A549 (cell line): ENCODE results near the gene REPS2. TPM values are rescaled to one million over a fixed set of nuclear protein-coding genes. Genes with fewer than 3 reads are reported as not detected.

ENCODE experiments used
- ATAC-seq, 2 experiments: fragments of 200-7000 bp in 1 of 2; fragments of >200 bp in 1 of 2; cut with Nextera tagmentation in 1 of 2; cut with Tn5 transposase in 1 of 2; 3 replicates each; pipeline versions ENCODE4 v1.8.0 to v1.9.1; 2018 to 2020; ENCODE audit warnings: mild to moderate bottlenecking in 1 of 2, moderate library complexity in 1 of 2
- CTCF ChIA-PET: fragments of 300-600 bp; sonication (Branson Sonifier 250); formaldehyde crosslinking; extraction: SDS; loops from one replicate; lab custom pipeline; 2021; ENCODE audit warnings: antibody characterized with exemption, inconsistent platforms; lab: Yijun Ruan, JAX
- POLR2A ChIA-PET: fragments of 350-600 bp; formaldehyde crosslinking; extraction: SDS; loops from one replicate; lab custom pipeline; 2021; ENCODE audit warnings: antibody characterized with exemption, inconsistent platforms; lab: Yijun Ruan, JAX
- DNase-seq, 2 experiments: peaks; one replicate each; pipeline versions ENCODE4 v3.0.0 to v3.0.0-alpha.2; 2011 to 2016; ENCODE audit warnings: low read depth in 1 of 2, low spot score in 1 of 2
- FAIRE-seq: peaks from 2 replicates; lab custom pipeline; 2011; peaks lifted over from hg19 to GRCh38; lab: Jason Lieb, UNC
- H3K27ac ChIP-seq, 2 experiments: fragments of >200 bp; sonication (Bioruptor Twin); formaldehyde crosslinking; 3 replicates each; pipeline ENCODE4 v1.5.1; 2016 to 2017
- H3K4me1 ChIP-seq: fragments of >200 bp; sonication (Bioruptor Twin); formaldehyde crosslinking; 3 replicates; pipeline ENCODE4 v1.6.1; 2016
- H3K4me2 ChIP-seq: fragments of >200 bp; sonication (Bioruptor Twin); formaldehyde crosslinking; 3 replicates; pipeline ENCODE4 v1.6.1; 2016
- H3K4me3 ChIP-seq: fragments of >200 bp; sonication (Bioruptor Twin); formaldehyde crosslinking; 3 replicates; pipeline ENCODE4 v1.5.1; 2016
- H3K9me3 ChIP-seq: fragments of >200 bp; sonication (Bioruptor Twin); formaldehyde crosslinking; 3 replicates; pipeline ENCODE4 v1.6.1; 2016
- BHLHE40 ChIP-seq: IDR thresholded peaks from 2 replicates; pipeline ENCODE4 v1.6.1; 2012; ENCODE audit warnings: low read depth, low read length, inconsistent platforms
- CBX2 ChIP-seq: fragments of 200-600 bp; sonication (generic); IDR thresholded peaks from 2 replicates; pipeline ENCODE4 v1.6.1; 2016; ENCODE audit warnings: low read depth, mild to moderate bottlenecking, borderline replicate concordance
- CEBPB ChIP-seq, 2 experiments: fragments of >200 bp in 1 of 2; sonication (Bioruptor Twin) in 1 of 2; formaldehyde crosslinking in 1 of 2; IDR thresholded peaks; 2 replicates each; pipeline ENCODE4 v1.6.1; 2012 to 2016
- CHD2 ChIP-seq: fragments of 150-350 bp; IDR thresholded peaks from 2 replicates; pipeline ENCODE4 v1.6.1; 2014; ENCODE audit warnings: low read length; ENCODE audit not compliant: partially characterized antibody
- EHF ChIP-seq: fragments of 250-450 bp; sonication (Bioruptor Pico); IDR thresholded peaks from 2 replicates; pipeline ENCODE4 v1.5.0; 2020; ENCODE audit warnings: mild to moderate bottlenecking
- EHMT2 ChIP-seq: fragments of 200-600 bp; sonication (generic); IDR thresholded peaks from 2 replicates; pipeline ENCODE4 v1.6.1; 2016; ENCODE audit warnings: antibody characterized with exemption, low read depth, mild to moderate bottlenecking, moderate library complexity
- EP300 ChIP-seq, 2 experiments: fragments of >200 bp; sonication (Bioruptor Twin); formaldehyde crosslinking; IDR thresholded peaks; 2 replicates in 1 of 2; 3 replicates in 1 of 2; pipeline ENCODE4 v1.6.1; 2016 to 2017
- ESRRA ChIP-seq: fragments of 150-350 bp; IDR thresholded peaks from 2 replicates; pipeline ENCODE4 v1.6.1; 2014; ENCODE audit warnings: mild to moderate bottlenecking, low read length, borderline replicate concordance
- FOSB ChIP-seq: fragments of 250-450 bp; sonication (Bioruptor Pico); IDR thresholded peaks from 2 replicates; pipeline ENCODE4 v1.5.0; 2020; ENCODE audit warnings: mild to moderate bottlenecking, moderate library complexity
- GATA3 ChIP-seq: IDR thresholded peaks from 2 replicates; pipeline ENCODE4 v1.6.1; 2012; ENCODE audit warnings: borderline replicate concordance
- JUN ChIP-seq, 2 experiments: fragments of >200 bp; sonication (Bioruptor Twin); formaldehyde crosslinking; IDR thresholded peaks; 2 replicates in 1 of 2; 3 replicates in 1 of 2; pipeline ENCODE4 v1.6.1; 2016 to 2017
- NFE2L2 ChIP-seq: fragments of 150-350 bp; conservative IDR thresholded peaks from 2 replicates; pipeline ENCODE4 v1.6.1; 2014; ENCODE audit warnings: low read length
- RAD21 ChIP-seq, 2 experiments: fragments of >200 bp in 1 of 2; sonication (Bioruptor Twin) in 1 of 2; formaldehyde crosslinking in 1 of 2; IDR thresholded peaks in 1 of 2; conservative IDR thresholded peaks in 1 of 2; 2 replicates in 1 of 2; 3 replicates in 1 of 2; pipeline ENCODE4 v1.6.1; 2012 to 2018; ENCODE audit warnings: inconsistent platforms in 1 of 2
- RFX5 ChIP-seq: fragments of 450-650 bp; IDR thresholded peaks from 2 replicates; pipeline ENCODE4 v1.7.1; 2014; ENCODE audit warnings: antibody characterized with exemption, mild to moderate bottlenecking, moderate library complexity
- SMC3 ChIP-seq: fragments of >200 bp; sonication (Bioruptor Twin); formaldehyde crosslinking; IDR thresholded peaks from 3 replicates; pipeline ENCODE4 v1.6.1; 2018; ENCODE audit warnings: inconsistent platforms
- TFCP2L1 ChIP-seq: fragments of 250-450 bp; sonication (Bioruptor Pico); IDR thresholded peaks from 2 replicates; pipeline ENCODE4 v1.5.0; 2021; ENCODE audit warnings: mild to moderate bottlenecking
- ZC3H11A ChIP-seq: fragments of 450-650 bp; IDR thresholded peaks from 2 replicates; pipeline ENCODE4 v1.6.1; 2014; ENCODE audit warnings: antibody characterized with exemption, mild to moderate bottlenecking
- ZFP36 ChIP-seq: fragments of 450-650 bp; IDR thresholded peaks from 2 replicates; pipeline ENCODE4 v1.6.1; 2014; ENCODE audit warnings: borderline replicate concordance; ENCODE audit not compliant: partially characterized antibody
- ZNF302 ChIP-seq: fragments of 250-450 bp; sonication (Bioruptor Pico); IDR thresholded peaks from 2 replicates; pipeline ENCODE4 v1.9.0; 2021; ENCODE audit warnings: inconsistent platforms, mild to moderate bottlenecking, moderate library complexity
- ZSCAN20 ChIP-seq: fragments of 250-450 bp; sonication (Bioruptor Pico); IDR thresholded peaks from 2 replicates; pipeline ENCODE4 v1.8.0; 2022; ENCODE audit warnings: mild to moderate bottlenecking, moderate library complexity
- WGBS: methylation state at CpG from one replicate; pipeline ENCODE4 v1.1.6; 2017; ENCODE audit errors: missing lambda C conversion rate; 5-methylcytosine and 5-hydroxymethylcytosine counted together
- polyA plus RNA-seq, 4 experiments: library from polyadenylated mRNA; depleted of rRNA in 3 of 4; stranded (reverse); fragments of >200 nt; fragmentation: RNase III in 1 of 4; extraction: RNeasy Plus Mini Kit Qiagen cat#74134 plus additional on column Dnase treatment in 1 of 4; gene quantifications; 2 replicates in 3 of 4; 3 replicates in 1 of 4; pipeline ENCODE4 v1.2.3, GENCODE V29; 2011 to 2017
- TF ChIP-seq, protein P1 (sequence below): fragments of >200 bp; sonication (Bioruptor Twin); formaldehyde crosslinking; IDR thresholded peaks from 3 replicates; pipeline ENCODE4 v1.5.1; 2016
- TF ChIP-seq, protein P2 (sequence below): fragments of >200 bp; sonication (Bioruptor Twin); formaldehyde crosslinking; IDR thresholded peaks from 3 replicates; pipeline ENCODE4 v1.6.1; 2016
- TF ChIP-seq, protein P3 (sequence below): fragments of 250-450 bp; sonication (Bioruptor Pico); IDR thresholded peaks from 2 replicates; pipeline ENCODE4 v1.5.0; 2020; ENCODE audit warnings: low read depth, mild to moderate bottlenecking, moderate library complexity

REPS2 gene
- polyA plus RNA-seq, 2 of the 4 experiments (the other 2 are of a cell fraction) = 0.17 to 0.76 TPM

DNA sequence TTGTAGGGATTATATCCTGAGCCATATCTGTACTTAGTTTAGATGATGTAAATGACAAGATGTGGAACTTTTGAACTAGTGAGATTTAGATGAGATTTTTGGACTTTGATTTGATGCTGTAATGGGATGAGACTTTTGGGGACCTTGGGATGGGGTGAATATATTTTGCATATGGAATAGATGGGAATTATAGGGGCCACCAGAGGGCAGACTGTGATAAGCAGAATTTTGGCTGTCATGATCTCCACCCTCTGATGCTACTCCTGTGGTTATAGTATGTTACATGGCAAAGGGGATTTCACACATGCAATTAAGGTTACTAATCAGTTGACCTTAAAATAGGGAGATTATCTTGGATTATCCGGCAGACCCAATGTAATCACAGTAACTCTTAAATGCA, 214.5 kb downstream of the REPS2 start:
- FAIRE-seq (peak; percentile 36), ATAC-seq (no peak)
- POLR2A ChIA-PET = no interaction called here
- Histone ChIP-seq H3K4me2 (no peak overlapping the region), H3K4me3 (no peak overlapping the region), H3K4me1 (no peaks in the 10 kb centered on the region)
- TF ChIP-seq, protein P1, sequence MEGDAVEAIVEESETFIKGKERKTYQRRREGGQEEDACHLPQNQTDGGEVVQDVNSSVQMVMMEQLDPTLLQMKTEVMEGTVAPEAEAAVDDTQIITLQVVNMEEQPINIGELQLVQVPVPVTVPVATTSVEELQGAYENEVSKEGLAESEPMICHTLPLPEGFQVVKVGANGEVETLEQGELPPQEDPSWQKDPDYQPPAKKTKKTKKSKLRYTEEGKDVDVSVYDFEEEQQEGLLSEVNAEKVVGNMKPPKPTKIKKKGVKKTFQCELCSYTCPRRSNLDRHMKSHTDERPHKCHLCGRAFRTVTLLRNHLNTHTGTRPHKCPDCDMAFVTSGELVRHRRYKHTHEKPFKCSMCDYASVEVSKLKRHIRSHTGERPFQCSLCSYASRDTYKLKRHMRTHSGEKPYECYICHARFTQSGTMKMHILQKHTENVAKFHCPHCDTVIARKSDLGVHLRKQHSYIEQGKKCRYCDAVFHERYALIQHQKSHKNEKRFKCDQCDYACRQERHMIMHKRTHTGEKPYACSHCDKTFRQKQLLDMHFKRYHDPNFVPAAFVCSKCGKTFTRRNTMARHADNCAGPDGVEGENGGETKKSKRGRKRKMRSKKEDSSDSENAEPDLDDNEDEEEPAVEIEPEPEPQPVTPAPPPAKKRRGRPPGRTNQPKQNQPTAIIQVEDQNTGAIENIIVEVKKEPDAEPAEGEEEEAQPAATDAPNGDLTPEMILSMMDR = peak; percentile 41
- TF ChIP-seq NFE2L2 (no peak), SMC3 (peak; percentile 39; the same call in 2 of the 3 replicates), RAD21 (conservative IDR thresholded peaks at IDR 0.05 in 1 of 2, IDR thresholded peaks at IDR 0.05 in 1 of 2) (peak; percentile 54 to 66), EHMT2 (no peak), EP300 (IDR thresholded peaks at IDR 0.05) (no peak), FOSB (no peak), JUN (IDR thresholded peaks at IDR 0.05) (no peak)
- TF ChIP-seq, all 56 proteins: peak for 3
- CTCF ChIA-PET = interaction anchor here (1.1 to 1.6 kb wide), 2 partner anchors 81 to 529 kb away, joined by 3 read pairs; no protein-coding TSS in a partner anchor
- WGBS = 5% methylated on average over 1 of the region's 1 CpG
- Histone ChIP-seq H3K27ac (no peak overlapping the region), H3K9me3 (peaks cover 5% of the 10 kb centered on the region)
- peak; percentile 11 to 19 for DNase-seq

DNA sequence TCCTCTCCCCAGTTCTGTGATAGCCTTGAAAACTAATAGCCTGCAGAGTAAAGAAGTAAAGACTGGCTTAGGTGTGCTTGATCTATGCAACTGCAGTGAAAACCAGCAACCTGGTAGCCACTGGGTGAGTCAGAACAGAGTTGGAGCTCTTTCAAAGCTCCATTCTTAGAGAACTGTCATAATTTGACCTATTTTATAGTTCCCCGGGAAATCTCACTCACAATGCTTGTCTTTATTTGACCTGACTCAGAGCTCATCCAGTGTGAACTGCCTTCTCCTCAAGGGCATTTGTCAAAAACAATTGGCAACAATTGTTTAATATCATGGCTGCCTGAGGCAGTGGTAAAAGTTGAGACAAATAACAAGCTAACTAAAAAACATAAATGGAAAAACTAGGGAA, 215.5 kb downstream of the REPS2 start:
- Histone ChIP-seq H3K27ac (no peak overlapping the region), H3K4me1 (no peaks in the 10 kb centered on the region), H3K4me2 (no peak overlapping the region), H3K9me3 (peaks cover 5% of the 10 kb centered on the region), H3K4me3 (no peak overlapping the region)
- no peak for TF ChIP-seq SMC3
- TF ChIP-seq ZSCAN20 (CRISPR knock-in tag) = no peak
- TF ChIP-seq, protein P2, sequence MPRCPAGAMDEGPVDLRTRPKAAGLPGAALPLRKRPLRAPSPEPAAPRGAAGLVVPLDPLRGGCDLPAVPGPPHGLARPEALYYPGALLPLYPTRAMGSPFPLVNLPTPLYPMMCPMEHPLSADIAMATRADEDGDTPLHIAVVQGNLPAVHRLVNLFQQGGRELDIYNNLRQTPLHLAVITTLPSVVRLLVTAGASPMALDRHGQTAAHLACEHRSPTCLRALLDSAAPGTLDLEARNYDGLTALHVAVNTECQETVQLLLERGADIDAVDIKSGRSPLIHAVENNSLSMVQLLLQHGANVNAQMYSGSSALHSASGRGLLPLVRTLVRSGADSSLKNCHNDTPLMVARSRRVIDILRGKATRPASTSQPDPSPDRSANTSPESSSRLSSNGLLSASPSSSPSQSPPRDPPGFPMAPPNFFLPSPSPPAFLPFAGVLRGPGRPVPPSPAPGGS = no peak
- TF ChIP-seq RAD21 (conservative IDR thresholded peaks at IDR 0.05 in 1 of 2, IDR thresholded peaks at IDR 0.05 in 1 of 2) = no peak
- TF ChIP-seq ESRRA = no peak
- ATAC-seq (no peak), FAIRE-seq (no peak), DNase-seq (no peak)
- 42% methylated on average over 1 of the region's 1 CpG for WGBS
- CTCF ChIA-PET = interaction anchor here (1.0 to 1.2 kb wide), 2 partner anchors 10 to 80 kb away, joined by 3 to 5 read pairs; no protein-coding TSS in a partner anchor
- POLR2A ChIA-PET = no interaction called here

DNA sequence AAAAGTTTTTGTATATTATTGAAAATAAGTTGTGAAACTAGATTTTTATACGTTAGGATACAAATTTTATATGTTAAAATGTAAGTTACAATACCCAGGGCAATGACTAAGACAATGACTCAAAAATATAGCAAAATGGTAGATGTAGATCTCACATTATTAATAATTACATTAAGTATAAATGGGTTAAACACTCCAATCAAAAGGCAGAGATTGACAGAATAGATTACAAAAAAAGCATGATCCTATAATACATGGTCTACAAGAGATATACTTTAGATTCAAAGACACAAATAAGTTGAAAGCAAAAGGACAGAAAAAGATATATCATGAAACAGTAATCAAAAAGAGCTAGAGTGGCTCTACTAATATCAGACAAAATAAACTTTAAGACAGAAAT, 217.6 kb downstream of the REPS2 start:
- ATAC-seq (no peak), DNase-seq (no peak), FAIRE-seq (peak; percentile 43)
- H3K4me3 ChIP-seq = no peak overlapping the region
- ChIA-PET POLR2A (no interaction called here), CTCF (no interaction called here)
- no peak overlapping the region for H3K4me2 ChIP-seq
- H3K4me1 ChIP-seq = no peaks in the 10 kb centered on the region
- H3K27ac ChIP-seq = no peak overlapping the region
- WGBS = 0% methylated on average over 1 of the region's 1 CpG
- no peak for TF ChIP-seq RFX5
- no peak for TF ChIP-seq CEBPB (IDR thresholded peaks at IDR 0.05)
- no peak for TF ChIP-seq CBX2
- TF ChIP-seq EP300 (IDR thresholded peaks at IDR 0.05) = no peak
- no peak for TF ChIP-seq ZNF302 (CRISPR knock-in tag)
- no peak for TF ChIP-seq CHD2
- TF ChIP-seq ZFP36 = no peak
- TF ChIP-seq ZC3H11A = no peak
- no peak for TF ChIP-seq GATA3
- TF ChIP-seq EHF (CRISPR knock-in tag) = no peak
- no peak for TF ChIP-seq BHLHE40
- TF ChIP-seq, protein P3, sequence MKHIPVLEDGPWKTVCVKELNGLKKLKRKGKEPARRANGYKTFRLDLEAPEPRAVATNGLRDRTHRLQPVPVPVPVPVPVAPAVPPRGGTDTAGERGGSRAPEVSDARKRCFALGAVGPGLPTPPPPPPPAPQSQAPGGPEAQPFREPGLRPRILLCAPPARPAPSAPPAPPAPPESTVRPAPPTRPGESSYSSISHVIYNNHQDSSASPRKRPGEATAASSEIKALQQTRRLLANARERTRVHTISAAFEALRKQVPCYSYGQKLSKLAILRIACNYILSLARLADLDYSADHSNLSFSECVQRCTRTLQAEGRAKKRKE (CRISPR knock-in tag) = no peak
- no peak for TF ChIP-seq TFCP2L1 (CRISPR knock-in tag)
- peaks cover 5% of the 10 kb centered on the region for H3K9me3 ChIP-seq
